ENCODE results near the gene KCNK16. TPM values are rescaled to one million over a fixed set of nuclear protein-coding genes. Genes with fewer than 3 reads are reported as not detected.

The KCNK16 gene
- total and polyA plus RNA-seq, 2 of the 8 experiments (the other 6 are each of a cell fraction or from before 2014, with no cell fraction given), result not detected

DNA sequence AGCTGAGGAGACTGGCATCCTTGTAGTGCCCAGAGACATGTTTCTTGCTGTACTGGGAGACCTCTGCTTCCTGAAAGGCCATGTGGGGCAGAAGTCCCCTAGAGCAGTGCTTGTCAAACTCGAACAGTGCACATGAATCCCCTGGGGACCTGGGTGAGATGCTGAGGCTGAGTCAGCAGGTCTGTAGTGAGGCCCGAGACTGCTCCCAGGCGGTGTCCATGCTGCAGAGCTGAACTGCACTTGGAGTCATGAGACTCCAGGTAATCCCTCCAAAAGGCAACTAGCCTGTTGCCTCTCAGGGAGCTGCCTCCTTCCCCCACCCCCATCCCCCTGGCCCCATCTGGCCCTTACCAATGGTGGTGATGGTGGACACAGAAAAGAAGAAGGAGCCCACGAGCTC lies 12.0 kb downstream of the KCNK16 start:
- Histone ChIP-seq H2AFZ (ENCODE audit: low read length) (no peak overlapping the region), H3K27me3 (replicated peaks in 1 of 4; ENCODE audit: control insufficient read depth in 3 of 4, extremely low read depth in 1 of 4, insufficient read depth in 3 of 4, low read length in 3 of 4) (peaks cover 26 to 48% (median 43%) of the 10 kb centered on the region in 4 experiments), H3K9ac (replicated peaks in 1 of 4; ENCODE audit: extremely low read depth in 1 of 4, low read depth in 3 of 4, low read length in 3 of 4) (no peak overlapping the region), H2AK5ac (ENCODE audit: low read depth, low read length) (no peak overlapping the region), H3K4me3 (ENCODE audit: extremely low read depth in 1 of 4, insufficient read depth in 2 of 4, low read depth in 3 of 4, low read length in 4 of 4) (no peak overlapping the region), H4K5ac (ENCODE audit: insufficient read length, low read depth, low read length) (no peak overlapping the region), H4K20me1 (replicated peaks in 1 of 2; ENCODE audit: control insufficient read depth in 1 of 2, insufficient read depth in 2 of 2, low read length in 2 of 2) (peaks cover 0 to 2% of the 10 kb centered on the region in 2 experiments), H3K4me2 (ENCODE audit: insufficient read depth in 1 of 2, low read depth in 2 of 2, low read length in 2 of 2) (no peak overlapping the region), H3K23me2 (ENCODE audit: low read depth, low read length) (peaks cover 12% of the 10 kb centered on the region; the same call in 1 of the 2 replicates), H3K27ac (ENCODE audit: low read depth, low read length) (no peak overlapping the region), H4K91ac (replicated peaks; ENCODE audit: insufficient read length, low read length) (no peak overlapping the region), H3K79me2 (ENCODE audit: control insufficient read depth in 1 of 2, insufficient read depth in 2 of 2, low read length in 2 of 2) (no peaks in the 10 kb centered on the region), H3K14ac (ENCODE audit: insufficient read length) (no peak overlapping the region), H3K9me3 (ENCODE audit: insufficient read depth in 2 of 2, low read depth in 1 of 2, low read length in 1 of 2) (no peaks in the 10 kb centered on the region), H3K56ac (replicated peaks; ENCODE audit: insufficient read length, low read depth, low read length) (no peak overlapping the region), H2BK5ac (ENCODE audit: low read depth, low read length) (no peak overlapping the region), H3K79me1 (ENCODE audit: low read depth, low read length) (no peaks in the 10 kb centered on the region), H2BK120ac (replicated peaks; ENCODE audit: low read depth, low read length) (no peak overlapping the region), H3K18ac (ENCODE audit: extremely low read depth, low read length) (no peak overlapping the region), H3K4me1 (replicated peaks in 1 of 4; ENCODE audit: control insufficient read depth in 3 of 4, insufficient read depth in 4 of 4, low read length in 3 of 4) (peaks cover 0 to 5% (median 3%) of the 10 kb centered on the region in 4 experiments; a peak in 4 of 7 replicates), H3K36me3 (ENCODE audit: control insufficient read depth in 2 of 4, insufficient read depth in 4 of 4, low read length in 3 of 4) (no peaks in the 10 kb centered on the region), H2BK12ac (ENCODE audit: low read depth, low read length) (no peak overlapping the region), H2BK15ac (ENCODE audit: low read length) (no peak overlapping the region), H4K8ac (ENCODE audit: extremely low read depth, insufficient read depth, low read length) (peak overlapping the region; percentile 12; the same call in 1 of the 2 replicates), H3K4ac (replicated peaks; ENCODE audit: insufficient read length, low read depth, low read length) (no peak overlapping the region), H3K23ac (ENCODE audit: insufficient read length) (no peak overlapping the region), H2BK20ac (ENCODE audit: low read length) (no peak overlapping the region)
- FAIRE-seq (no peak), DNase-seq (ENCODE audit: low read depth in 1 of 2, low spot score in 2 of 2) (no peak)
- CTCF ChIA-PET (ENCODE audit: partially characterized antibody), result interaction anchor here (0.7 to 47.4 kb wide), 47 partner anchors 8 to 1057 kb away, joined by 3 to 1738 read pairs (median 5); partner anchors contain the start of genes KCNK16, KCNK5 and SAYSD1
- POLR2A ChIA-PET (ENCODE audit: partially characterized antibody), result interaction anchor here (2.4 kb wide), 1 partner anchor 144 kb away, joined by 5 read pairs; no protein-coding TSS in a partner anchor
- TF ChIP-seq GTF2F1 (IDR thresholded peaks at IDR 0.05; ENCODE audit: borderline replicate concordance, low read depth, low read length) (no peak), CBX5 (IDR thresholded peaks at IDR 0.05; ENCODE audit: low read depth, low read length) (no peak), PHF8 (conservative IDR thresholded peaks at IDR 0.05; ENCODE audit: low read depth, low read length) (no peak)
- WGBS, 2 experiments (ENCODE audit: extremely low coverage in 1 of 2, insufficient coverage in 1 of 2, insufficient read length in 1 of 2, insufficient replicate concordance in 2 of 2, low coverage in 1 of 2, low lambda C conversion rate in 2 of 2, missing lambda C conversion rate in 1 of 2), result 82% methylated on average over 4 of the region's 4 CpGs; no CpG with 5 or more reads in 1 of the 2 experiments
